RWPE2 (cell line): ENCODE measurements around the gene IRX1.

ENCODE experiments used
- ATAC-seq: fragments of 200-7000 bp; cut with Tn5 transposase; 3 replicates; pipeline ENCODE4 v1.9.1; 2021; ENCODE audit warnings: low read depth
- DNase-seq: peaks from one replicate; pipeline ENCODE4 v3.0.0-alpha.2; 2020; ENCODE audit warnings: low spot score
- H3K27ac ChIP-seq: fragments of 450-650 bp; 2 replicates; pipeline ENCODE4 v1.5.1; 2017; ENCODE audit warnings: mild to moderate bottlenecking; ENCODE audit not compliant: poor library complexity, severe bottlenecking
- H3K27me3 ChIP-seq: fragments of 250-450 bp; sonication (Bioruptor Pico); 2 replicates; pipeline ENCODE4 v1.5.1; 2021; ENCODE audit warnings: mild to moderate bottlenecking, moderate library complexity; ENCODE audit not compliant: insufficient read depth, poor library complexity, severe bottlenecking
- H3K36me3 ChIP-seq: fragments of 250-450 bp; sonication (Bioruptor Pico); 2 replicates; pipeline ENCODE4 v1.5.1; 2020; ENCODE audit warnings: low read depth, mild to moderate bottlenecking, moderate library complexity
- H3K4me1 ChIP-seq: fragments of 250-450 bp; sonication (Bioruptor Pico); 2 replicates; pipeline ENCODE4 v1.5.1; 2021; ENCODE audit warnings: mild to moderate bottlenecking, moderate library complexity; ENCODE audit not compliant: insufficient read depth, poor library complexity, severe bottlenecking
- H3K4me3 ChIP-seq: fragments of 250-450 bp; sonication (Bioruptor Pico); 2 replicates; pipeline ENCODE4 v1.5.1; 2021; ENCODE audit warnings: mild to moderate bottlenecking, moderate library complexity; ENCODE audit not compliant: severe bottlenecking
- H3K9me3 ChIP-seq: fragments of 250-450 bp; sonication (Bioruptor Pico); 2 replicates; pipeline ENCODE4 v1.5.1; 2021; ENCODE audit warnings: mild to moderate bottlenecking, moderate library complexity; ENCODE audit not compliant: severe bottlenecking
- TF ChIP-seq, protein P1 (sequence below): fragments of 450-650 bp; IDR thresholded peaks from one replicate; pipeline ENCODE4 v1.5.1; 2017; ENCODE audit warnings: mild to moderate bottlenecking, moderate library complexity; ENCODE audit not compliant: poor library complexity, severe bottlenecking

Gene IRX1

DNA sequence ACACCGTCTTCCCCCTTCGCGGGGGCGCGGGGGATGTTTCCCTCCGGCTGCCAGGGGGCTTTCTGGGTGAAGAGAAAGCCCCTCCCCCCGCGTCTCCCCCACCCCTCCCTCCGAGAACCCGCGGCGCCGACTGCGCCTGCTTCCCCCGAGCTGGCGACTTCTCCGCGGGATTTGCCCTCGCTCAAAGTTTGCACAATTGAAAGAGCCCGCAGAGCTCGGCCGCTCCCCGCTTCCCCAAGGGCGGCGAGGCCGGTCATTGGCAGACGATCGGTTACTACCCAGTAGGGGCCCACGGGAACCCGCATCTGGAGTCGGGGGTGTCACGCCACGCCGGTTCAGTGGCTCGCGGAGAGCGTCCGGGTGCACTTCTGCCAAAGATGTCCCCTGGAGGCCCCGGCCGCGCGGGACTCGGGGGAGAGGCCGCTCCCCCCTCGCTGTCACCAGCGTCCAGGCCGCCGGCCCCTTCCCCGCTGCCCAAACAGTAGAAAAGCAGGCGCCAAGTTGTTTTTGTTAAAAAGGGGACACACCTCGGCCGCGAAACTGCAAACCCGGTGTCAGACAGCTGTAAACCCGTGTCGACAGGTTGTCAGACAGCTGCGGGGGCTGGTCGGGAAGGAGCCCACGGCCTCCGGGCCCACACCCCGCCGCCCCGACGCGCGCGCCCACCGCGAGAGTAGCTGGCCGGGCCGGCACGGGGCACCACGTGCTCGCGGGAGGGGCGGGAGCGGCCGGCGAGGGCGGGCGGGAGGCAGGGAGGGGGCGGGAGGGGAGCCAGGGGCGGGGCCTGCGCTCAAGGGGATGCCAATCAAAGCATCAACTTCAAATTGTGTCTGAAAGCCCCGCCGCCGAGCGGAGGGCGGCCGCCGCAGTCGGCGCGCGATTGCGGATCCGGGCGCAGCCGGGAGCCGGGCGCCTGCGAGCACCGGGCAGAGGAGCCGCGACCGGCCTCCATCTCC, at the start of gene IRX1:
Gene IRX1, plus strand, starts transcription at position 827 of the 956 bp plus-strand sequence. CDS start 274 bp downstream, outside the sequence.
- no peak for DNase-seq
- H3K4me1 ChIP-seq = no peaks in the 10 kb centered on the region
- H3K27me3 ChIP-seq = peaks cover 58% of the 10 kb centered on the region

DNA sequence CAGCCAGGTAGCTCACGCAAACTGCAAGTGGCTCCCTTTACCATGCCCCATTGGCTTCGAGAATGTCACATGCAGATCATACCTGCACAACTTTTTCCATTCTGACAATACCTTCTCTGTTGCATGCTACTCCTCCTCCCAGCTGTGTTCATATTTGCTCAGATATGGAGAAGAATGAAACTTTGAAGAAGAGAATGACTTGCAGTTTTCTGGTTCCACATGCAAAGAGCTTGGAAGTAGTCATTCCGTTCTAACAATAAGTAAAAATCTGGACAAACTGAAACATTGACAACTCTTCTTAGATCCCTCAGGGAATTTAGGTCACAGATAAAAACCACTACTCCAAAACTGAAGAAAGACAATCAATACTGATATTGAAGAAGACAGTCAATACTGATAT, 49.6 kb upstream of the IRX1 start:
- Histone ChIP-seq H3K4me1 (no peaks in the 10 kb centered on the region), H3K27me3 (peaks cover 4% of the 10 kb centered on the region), H3K36me3 (no peaks in the 10 kb centered on the region), H3K27ac (no peak overlapping the region), H3K9me3 (peaks cover 3% of the 10 kb centered on the region), H3K4me3 (no peak overlapping the region)
- ATAC-seq (no peak), DNase-seq (no peak)
- TF ChIP-seq, protein P1, sequence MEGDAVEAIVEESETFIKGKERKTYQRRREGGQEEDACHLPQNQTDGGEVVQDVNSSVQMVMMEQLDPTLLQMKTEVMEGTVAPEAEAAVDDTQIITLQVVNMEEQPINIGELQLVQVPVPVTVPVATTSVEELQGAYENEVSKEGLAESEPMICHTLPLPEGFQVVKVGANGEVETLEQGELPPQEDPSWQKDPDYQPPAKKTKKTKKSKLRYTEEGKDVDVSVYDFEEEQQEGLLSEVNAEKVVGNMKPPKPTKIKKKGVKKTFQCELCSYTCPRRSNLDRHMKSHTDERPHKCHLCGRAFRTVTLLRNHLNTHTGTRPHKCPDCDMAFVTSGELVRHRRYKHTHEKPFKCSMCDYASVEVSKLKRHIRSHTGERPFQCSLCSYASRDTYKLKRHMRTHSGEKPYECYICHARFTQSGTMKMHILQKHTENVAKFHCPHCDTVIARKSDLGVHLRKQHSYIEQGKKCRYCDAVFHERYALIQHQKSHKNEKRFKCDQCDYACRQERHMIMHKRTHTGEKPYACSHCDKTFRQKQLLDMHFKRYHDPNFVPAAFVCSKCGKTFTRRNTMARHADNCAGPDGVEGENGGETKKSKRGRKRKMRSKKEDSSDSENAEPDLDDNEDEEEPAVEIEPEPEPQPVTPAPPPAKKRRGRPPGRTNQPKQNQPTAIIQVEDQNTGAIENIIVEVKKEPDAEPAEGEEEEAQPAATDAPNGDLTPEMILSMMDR = no peak

More for the DNA sequence above, at the start of gene IRX1:
- H3K4me3 ChIP-seq = peak within 1 kb of the TSS; percentile 32
- no peak within 1 kb of the TSS for H3K27ac ChIP-seq
- TF ChIP-seq, protein P1 = no peak
- peak; percentile 12; the same call in 1 of the 3 replicates for ATAC-seq
- H3K36me3 ChIP-seq = no peaks in the 10 kb centered on the region
- no peaks in the 10 kb centered on the region for H3K9me3 ChIP-seq

DNA sequence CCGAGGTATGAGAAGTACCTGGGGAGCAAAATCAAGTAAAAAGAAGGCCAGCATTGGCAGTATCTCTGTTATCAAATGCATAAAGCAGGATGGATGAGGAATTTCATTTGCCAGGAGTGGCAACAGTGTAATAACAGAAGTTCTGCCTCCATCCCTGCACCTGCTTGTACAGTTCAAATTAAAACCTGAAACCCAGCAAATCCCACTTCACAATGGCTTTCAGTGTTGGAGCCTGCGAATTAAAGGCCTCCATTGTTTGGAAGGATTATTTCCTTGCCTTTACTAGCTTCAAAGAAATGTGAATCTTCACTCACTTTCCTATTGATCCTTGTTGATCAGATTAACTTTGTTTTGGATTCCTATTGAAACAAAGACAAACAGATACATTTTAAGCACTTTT, 31.5 kb upstream of the IRX1 start:
- no peak for DNase-seq
- Histone ChIP-seq H3K4me1 (no peaks in the 10 kb centered on the region), H3K27ac (no peak overlapping the region), H3K4me3 (no peak overlapping the region), H3K27me3 (peaks cover 9% of the 10 kb centered on the region), H3K9me3 (no peaks in the 10 kb centered on the region), H3K36me3 (no peaks in the 10 kb centered on the region)
- ATAC-seq = no peak
- TF ChIP-seq, protein P1 = no peak

DNA sequence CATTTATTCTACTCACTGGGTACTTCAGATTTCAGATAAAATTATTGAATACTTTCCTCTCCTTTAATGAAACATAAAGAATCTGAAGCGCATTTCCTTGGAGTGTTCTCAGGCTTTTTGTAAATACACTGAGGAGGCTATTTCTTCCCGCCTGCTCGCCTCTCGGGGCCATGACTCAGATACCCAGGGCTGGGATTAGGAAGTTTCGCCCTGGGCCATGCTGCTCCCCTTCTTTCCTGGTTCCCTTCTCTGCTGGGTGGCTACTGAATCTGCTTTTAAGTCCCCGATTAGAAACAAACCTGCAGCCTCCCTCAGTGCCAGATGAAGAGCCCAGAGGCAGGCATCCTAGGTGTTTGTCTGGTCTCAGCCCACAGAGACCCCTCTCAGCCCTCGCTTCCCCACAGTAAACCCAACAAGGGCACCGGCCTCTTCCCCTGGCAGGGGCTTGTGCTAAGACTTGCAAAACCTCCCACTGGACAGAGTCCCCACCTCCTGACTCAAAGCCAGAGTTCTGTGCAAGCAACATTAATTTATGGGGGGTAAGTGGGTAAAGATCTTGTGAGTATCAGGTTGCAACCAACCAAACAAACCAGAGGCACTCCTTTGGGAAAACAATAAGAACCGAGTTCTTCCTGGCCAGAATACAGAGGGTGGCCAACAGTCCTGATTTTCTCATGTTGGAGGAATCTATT, 30.7 kb upstream of the IRX1 start:
- H3K4me3 ChIP-seq = no peak overlapping the region
- no peaks in the 10 kb centered on the region for H3K4me1 ChIP-seq
- peaks cover 12% of the 10 kb centered on the region for H3K27me3 ChIP-seq
- no peak overlapping the region for H3K27ac ChIP-seq
- H3K9me3 ChIP-seq = no peaks in the 10 kb centered on the region
- 0 out of 3 replicates have a peak, but pooled peaks have one; percentile 35 for ATAC-seq
- no peak for DNase-seq
- no peaks in the 10 kb centered on the region for H3K36me3 ChIP-seq
- TF ChIP-seq, protein P1 = no peak
